Adrenal gland (tissue), 5 donors: ENCODE results near the gene P3H2.

Experiments
- CTCF ChIP-seq, 6 experiments: fragments of 450-650 bp in 4 of 6; fragments of 200-600 bp in 2 of 6; sonication (generic) in 1 of 6; IDR thresholded peaks; 1 replicate in 5 of 6; 2 replicates in 1 of 6; pipeline versions ENCODE4 v1.5.1 to v1.8.0; 2016 to 2021; ENCODE audit warnings: antibody characterized with exemption in 6 of 6, mild to moderate bottlenecking in 2 of 6, moderate library complexity in 1 of 6
- POLR2A ChIP-seq, 2 donors: fragments of 450-650 bp; IDR thresholded peaks; one replicate each; pipeline ENCODE4 v1.6.1; 2017; ENCODE audit warnings: antibody characterized with exemption in 2 of 2, mild to moderate bottlenecking in 2 of 2, moderate library complexity in 1 of 2
- donor health status: DM: no; HTN: no; CAD: no.

GRCh38 chr3:190014940-190015339, 105.8 kb downstream of the P3H2 start:
- TF ChIP-seq CTCF (IDR thresholded peaks at IDR 0.05) (no peak), POLR2A (IDR thresholded peaks at IDR 0.05) (no peak)
